ENCODE measurements around the gene ETHE1.

GRCh38 chr19:43575156-43575950 is 48.4 kb upstream of the ETHE1 start, which contains the start of the genes PINLYP and XRCC1:
- TF ChIP-seq CTCF (IDR thresholded peaks at IDR 0.05; ENCODE audit: insufficient read depth, low read length, poor library complexity, severe bottlenecking) (no peak), EZH2phosphoT487 (conservative IDR thresholded peaks at IDR 0.05; ENCODE audit: low read length) (no peak)

Measured in SU-DHL-6 (cell line).